Adrenal gland (tissue), 5 donors: Measurements from ENCODE around the gene RTKN2.

Experiments used
- CTCF ChIP-seq, 6 experiments: fragments of 450-650 bp in 4 of 6; fragments of 200-600 bp in 2 of 6; sonication (generic) in 1 of 6; IDR thresholded peaks; 1 replicate in 5 of 6; 2 replicates in 1 of 6; pipeline versions ENCODE4 v1.5.1 to v1.8.0; 2016 to 2021; ENCODE audit warnings: antibody characterized with exemption in 6 of 6, mild to moderate bottlenecking in 2 of 6, moderate library complexity in 1 of 6
- POLR2A ChIP-seq, 2 donors: fragments of 450-650 bp; IDR thresholded peaks; one replicate each; pipeline ENCODE4 v1.6.1; 2017; ENCODE audit warnings: antibody characterized with exemption in 2 of 2, mild to moderate bottlenecking in 2 of 2, moderate library complexity in 1 of 2
- donor health status: DM: no; HTN: no; CAD: no.

- no peak for TF ChIP-seq CTCF (IDR thresholded peaks at IDR 0.05)
- no peak for TF ChIP-seq POLR2A (IDR thresholded peaks at IDR 0.05)
Measured at GRCh38 chr10:62175251-62175650, 93.4 kb downstream of the RTKN2 start.
